ELR (cell line): ENCODE measurements around the gene MYL6.

ENCODE experiments used
- DNase-seq: peaks from one replicate; pipeline ENCODE4 v3.0.0-alpha.2; 2015; ENCODE audit warnings: low read depth

MYL6 gene

GRCh38 chr12:56129206-56129941 is 28.8 kb upstream of the MYL6 start:
- peak; percentile 79 for DNase-seq

GRCh38 chr12:56129942-56130495 is 28.1 kb upstream of the MYL6 start:
- DNase-seq: no peak

- DNase-seq: no peak
Observed at GRCh38 chr12:56130876-56131275, 27.3 kb upstream of the MYL6 start.

GRCh38 chr12:56134897-56135296 is 23.3 kb upstream of the MYL6 start:
- no peak for DNase-seq

- no peak for DNase-seq
Observed at GRCh38 chr12:56137853-56138571, 20.1 kb upstream of the MYL6 start.

GRCh38 chr12:56141946-56142784 is 16.0 kb upstream of the MYL6 start:
- no peak for DNase-seq

- DNase-seq: peak; percentile 38
Observed at GRCh38 chr12:56143217-56143616, 14.9 kb upstream of the MYL6 start.

- no peak for DNase-seq
Observed at GRCh38 chr12:56143870-56144269, 14.3 kb upstream of the MYL6 start.

- DNase-seq: no peak
Observed at GRCh38 chr12:56145217-56145616, 12.9 kb upstream of the MYL6 start.

GRCh38 chr12:56146492-56147460 is 11.4 kb upstream of the MYL6 start:
- DNase-seq: no peak

- peak; percentile 60 for DNase-seq
Observed at GRCh38 chr12:56150563-56150962, 7.6 kb upstream of the MYL6 start.

- DNase-seq: peak; percentile 70
Observed at GRCh38 chr12:56151672-56152131, 6.5 kb upstream of the MYL6 start.

GRCh38 chr12:56152132-56152755 is 5.9 kb upstream of the MYL6 start, which contains the start of gene MYL6B:
TSS of gene MYL6B (plus strand) at chr12:56152587. CDS start at chr12:56153919, 1,332 bp downstream.
- peak; percentile 97 for DNase-seq

GRCh38 chr12:56152756-56153677 is 5.1 kb upstream of the MYL6 start:
- DNase-seq: peak; percentile 58

- no peak for DNase-seq
Observed at GRCh38 chr12:56153678-56154065, 4.5 kb upstream of the MYL6 start.

- no peak for DNase-seq
Observed at GRCh38 chr12:56154246-56154771, 3.9 kb upstream of the MYL6 start.

- no peak for DNase-seq
Observed at GRCh38 chr12:56154818-56155217, 3.3 kb upstream of the MYL6 start.

- no peak for DNase-seq
Observed at GRCh38 chr12:56155256-56155845, 2.8 kb upstream of the MYL6 start.
